Right atrium auricular region (tissue), 2 donors: ENCODE results near the gene NEU1. TPM values are rescaled to one million over a fixed set of nuclear protein-coding genes. Genes with fewer than 3 reads are reported as not detected.

ENCODE experiments used
- DNase-seq: peaks from one replicate; pipeline ENCODE4 v3.0.0-alpha.2; 2019; ENCODE audit warnings: low spot score
- H3K27ac ChIP-seq, 2 donors: fragments of 200-600 bp; sonication (generic); 1 replicate in 1 of 2; 2 replicates in 1 of 2; pipeline ENCODE4 v1.5.1; 2016 to 2019
- H3K27me3 ChIP-seq, 2 donors: fragments of 200-600 bp; sonication (generic); one replicate each; pipeline versions ENCODE4 v1.5.1 to v1.6.0; 2017 to 2019
- H3K36me3 ChIP-seq: fragments of 200-600 bp; sonication (generic); one replicate; pipeline ENCODE4 v1.5.1; 2016
- H3K4me1 ChIP-seq, 2 donors: fragments of 200-600 bp; sonication (generic); one replicate each; pipeline versions ENCODE4 v1.5.1 to v1.6.0; 2017 to 2019
- H3K4me3 ChIP-seq, 2 donors: fragments of 200-600 bp; sonication (generic); 1 replicate in 1 of 2; 2 replicates in 1 of 2; pipeline ENCODE4 v1.5.1; 2017 to 2019; ENCODE audit warnings: mild to moderate bottlenecking in 1 of 2, moderate library complexity in 1 of 2
- H3K9me3 ChIP-seq, 2 donors: fragments of 200-600 bp; sonication (generic); one replicate each; pipeline ENCODE4 v1.5.1; 2019
- total RNA-seq, 2 donors: library from RNA; depleted of rRNA; stranded (reverse); fragments of >200 nt; gene quantifications; one replicate each; pipeline ENCODE4 v1.1.0, GENCODE V29; 2016
- TF ChIP-seq, protein P1 (sequence below), 2 donors: fragments of 200-600 bp; sonication (generic); IDR thresholded peaks; one replicate each; pipeline ENCODE4 v1.5.1; 2019; ENCODE audit warnings: antibody characterized with exemption in 2 of 2

The NEU1 gene
- total RNA-seq, 2 donors from 2014 or later, result 28.0 to 37.7 TPM

DNA sequence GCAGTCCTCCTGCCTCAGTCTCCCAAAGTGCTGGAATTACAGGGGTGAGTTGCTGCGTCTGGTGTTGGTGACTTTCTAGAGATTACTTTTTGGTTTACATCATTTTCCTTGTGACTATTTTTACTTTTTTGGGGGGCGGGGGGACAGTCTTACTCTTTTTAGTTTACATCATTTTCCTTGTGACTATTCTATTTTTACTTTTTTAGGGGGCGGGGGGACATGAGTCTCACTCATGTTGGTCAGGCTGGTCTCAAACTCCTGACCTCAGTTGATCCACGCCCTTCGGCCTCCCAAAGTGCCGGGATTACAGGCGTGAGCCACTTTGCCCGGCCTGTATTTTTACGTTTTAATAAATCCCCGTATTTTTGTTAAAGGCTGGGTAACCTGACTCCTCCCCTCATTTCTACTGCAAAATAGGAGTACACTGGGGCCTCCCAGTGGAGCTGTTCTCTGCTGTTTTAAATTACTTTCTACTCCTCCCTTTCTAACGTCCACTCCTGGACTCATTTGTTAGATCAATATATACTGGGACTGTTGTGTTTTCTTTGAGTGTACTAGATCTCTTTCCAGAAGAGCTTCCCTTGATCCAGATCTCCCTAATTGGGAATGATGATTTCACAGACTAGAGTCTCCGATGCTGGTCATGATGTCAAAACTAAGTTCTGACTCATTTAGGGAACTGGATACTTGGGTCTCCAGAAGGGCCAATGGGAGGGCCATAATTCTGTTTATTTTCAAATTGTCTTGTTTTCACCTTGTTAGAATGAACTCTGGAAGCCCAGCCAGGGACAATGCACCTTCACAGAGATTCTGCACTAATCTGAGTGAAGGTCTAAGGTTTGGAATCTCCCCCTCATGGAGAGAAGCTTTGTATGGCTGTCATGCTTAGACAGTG is 25.9 kb downstream of the NEU1 start:
- peak overlapping the region; percentile 98 for H3K27ac ChIP-seq
- H3K36me3 ChIP-seq, result peaks cover 51% of the 10 kb centered on the region
- H3K4me1 ChIP-seq, result peaks cover 0 to 48% of the 10 kb centered on the region in 2 donors
- no peak for DNase-seq
- TF ChIP-seq, protein P1, sequence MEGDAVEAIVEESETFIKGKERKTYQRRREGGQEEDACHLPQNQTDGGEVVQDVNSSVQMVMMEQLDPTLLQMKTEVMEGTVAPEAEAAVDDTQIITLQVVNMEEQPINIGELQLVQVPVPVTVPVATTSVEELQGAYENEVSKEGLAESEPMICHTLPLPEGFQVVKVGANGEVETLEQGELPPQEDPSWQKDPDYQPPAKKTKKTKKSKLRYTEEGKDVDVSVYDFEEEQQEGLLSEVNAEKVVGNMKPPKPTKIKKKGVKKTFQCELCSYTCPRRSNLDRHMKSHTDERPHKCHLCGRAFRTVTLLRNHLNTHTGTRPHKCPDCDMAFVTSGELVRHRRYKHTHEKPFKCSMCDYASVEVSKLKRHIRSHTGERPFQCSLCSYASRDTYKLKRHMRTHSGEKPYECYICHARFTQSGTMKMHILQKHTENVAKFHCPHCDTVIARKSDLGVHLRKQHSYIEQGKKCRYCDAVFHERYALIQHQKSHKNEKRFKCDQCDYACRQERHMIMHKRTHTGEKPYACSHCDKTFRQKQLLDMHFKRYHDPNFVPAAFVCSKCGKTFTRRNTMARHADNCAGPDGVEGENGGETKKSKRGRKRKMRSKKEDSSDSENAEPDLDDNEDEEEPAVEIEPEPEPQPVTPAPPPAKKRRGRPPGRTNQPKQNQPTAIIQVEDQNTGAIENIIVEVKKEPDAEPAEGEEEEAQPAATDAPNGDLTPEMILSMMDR (IDR thresholded peaks at IDR 0.05), result peak in 1 of 2 donors; percentile 8
- H3K9me3 ChIP-seq, result no peaks in the 10 kb centered on the region
- H3K27me3 ChIP-seq, result no peaks in the 10 kb centered on the region
- H3K4me3 ChIP-seq, result peak overlapping the region; percentile 93 to 99

DNA sequence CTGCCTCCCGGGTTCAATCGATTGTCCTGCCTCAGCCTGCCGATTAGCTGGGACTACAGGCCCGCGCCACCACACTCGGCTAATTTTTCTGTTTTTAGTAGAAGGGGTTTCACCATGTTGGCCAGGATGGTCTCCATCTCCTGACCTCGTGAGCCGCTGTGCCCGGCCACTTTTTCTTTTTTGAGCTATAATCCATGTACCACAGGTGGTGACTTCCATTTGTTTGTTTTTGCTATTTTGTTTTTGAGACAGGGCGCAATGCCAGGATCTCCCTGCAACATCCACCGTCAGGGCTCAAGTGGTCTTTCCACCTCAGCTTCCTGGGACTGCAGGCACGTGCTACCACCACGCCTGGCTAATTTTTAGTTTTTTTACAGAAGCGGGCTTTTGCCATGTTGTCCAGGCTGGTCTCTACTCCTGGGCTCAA is 26.6 kb downstream of the NEU1 start:
- H3K36me3 ChIP-seq, result peaks cover 46% of the 10 kb centered on the region
- no peak for DNase-seq
- H3K4me1 ChIP-seq, result peaks cover 0 to 54% of the 10 kb centered on the region in 2 donors
- no peaks in the 10 kb centered on the region for H3K27me3 ChIP-seq
- H3K9me3 ChIP-seq, result no peaks in the 10 kb centered on the region
- H3K4me3 ChIP-seq, result peak overlapping the region; percentile 93 to 99
- H3K27ac ChIP-seq, result peak overlapping the region; percentile 98
- TF ChIP-seq, protein P1 (IDR thresholded peaks at IDR 0.05), result no peak

DNA sequence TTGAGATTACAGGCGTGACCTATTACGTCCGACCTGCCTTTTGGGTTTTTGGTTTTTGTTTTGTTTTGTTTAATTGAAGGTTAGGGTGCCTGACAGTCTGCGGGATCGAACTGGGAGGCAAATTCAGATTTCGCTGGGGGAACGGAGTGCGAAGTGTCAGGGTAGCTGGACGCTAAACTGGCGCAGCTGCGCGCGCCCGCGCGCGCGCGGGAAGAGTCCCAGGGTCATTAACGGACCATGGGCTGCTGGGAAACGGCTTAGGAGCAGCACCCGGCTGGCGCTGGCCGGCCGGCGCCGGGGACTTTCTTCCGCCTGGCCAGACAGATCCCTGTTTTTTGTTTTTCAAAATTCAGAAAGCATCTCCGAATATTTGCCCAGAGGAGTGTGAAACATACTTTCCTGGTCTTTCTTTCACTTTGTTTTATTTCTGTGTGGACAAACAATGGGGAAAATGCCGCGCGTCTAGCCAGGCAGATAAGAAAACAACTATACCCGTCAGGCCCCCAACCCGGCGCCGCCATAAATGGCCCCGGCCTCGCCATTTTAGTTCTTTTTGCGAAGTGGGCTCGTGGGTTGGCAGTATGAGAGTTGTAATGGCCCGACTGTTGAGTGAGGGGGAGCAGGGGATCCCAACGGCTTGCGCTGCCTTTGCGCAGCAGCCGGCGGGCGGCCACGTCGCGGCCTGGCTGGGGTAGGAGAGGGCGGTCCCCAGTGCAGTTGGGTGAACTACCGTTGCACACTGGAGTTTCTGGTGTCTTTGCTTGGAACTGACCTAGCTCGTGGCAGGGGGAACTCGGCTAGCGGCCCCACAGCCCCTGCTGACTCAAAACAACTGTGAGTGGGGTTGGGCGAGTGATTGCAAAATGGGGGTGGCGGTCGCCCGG is 28.0 kb downstream of the NEU1 start:
- peaks cover 0 to 58% of the 10 kb centered on the region in 2 donors for H3K4me1 ChIP-seq
- TF ChIP-seq, protein P1 (IDR thresholded peaks at IDR 0.05), result no peak
- H3K27ac ChIP-seq, result peak overlapping the region; percentile 98
- H3K36me3 ChIP-seq, result peaks cover 32% of the 10 kb centered on the region
- H3K9me3 ChIP-seq, result no peaks in the 10 kb centered on the region
- peak; percentile 82 for DNase-seq
- H3K27me3 ChIP-seq, result no peaks in the 10 kb centered on the region
- peak overlapping the region; percentile 93 to 99 for H3K4me3 ChIP-seq

DNA sequence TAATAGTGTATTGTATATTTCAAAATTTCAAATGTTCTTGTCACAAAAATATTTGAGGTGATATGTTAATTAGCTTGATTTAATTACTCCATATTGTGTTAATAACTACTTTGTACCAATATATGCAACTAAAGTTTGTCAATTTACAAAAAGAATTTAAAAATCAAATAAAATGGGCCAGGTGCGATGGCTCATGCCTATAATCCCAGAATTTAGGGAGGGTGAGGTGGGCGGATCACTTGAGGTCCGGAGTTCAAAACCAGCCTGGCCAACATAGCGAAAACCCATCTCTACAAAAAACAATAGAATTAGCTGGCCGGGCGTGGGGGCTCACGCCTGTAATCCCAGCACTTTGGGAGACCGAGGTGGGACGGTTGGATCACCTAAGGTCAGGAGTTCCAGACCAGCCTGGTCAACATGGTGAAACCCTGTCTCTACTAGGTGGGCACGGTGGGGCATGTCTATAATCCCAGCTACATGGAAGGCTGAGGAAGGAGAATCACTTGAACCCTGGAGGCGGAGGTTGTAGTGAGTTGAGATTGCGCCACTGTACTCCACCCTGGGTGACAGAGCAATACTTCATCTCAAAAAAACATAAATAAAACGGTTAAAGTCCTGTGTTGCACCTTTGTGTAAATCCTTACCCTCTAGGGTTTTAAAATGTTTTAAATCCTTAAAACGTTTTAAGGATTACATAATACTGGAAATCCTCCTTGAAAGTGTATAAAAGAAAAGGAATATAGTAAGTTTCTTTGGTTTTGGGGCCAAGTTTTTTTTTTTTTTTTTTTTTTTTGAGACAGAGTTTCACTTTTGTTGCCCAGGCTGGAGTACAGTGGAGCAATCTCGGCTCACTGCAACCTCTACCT is 31.0 kb downstream of the NEU1 start:
- no peaks in the 10 kb centered on the region for H3K9me3 ChIP-seq
- TF ChIP-seq, protein P1 (IDR thresholded peaks at IDR 0.05), result no peak
- H3K4me3 ChIP-seq, result peak overlapping the region in 1 of 2 donors; percentile 59
- no peak for DNase-seq
- H3K27ac ChIP-seq, result peak overlapping the region; percentile 78 to 84
- peaks cover 2% of the 10 kb centered on the region for H3K36me3 ChIP-seq
- peaks cover 0 to 37% of the 10 kb centered on the region in 2 donors for H3K4me1 ChIP-seq
- H3K27me3 ChIP-seq, result no peaks in the 10 kb centered on the region

DNA sequence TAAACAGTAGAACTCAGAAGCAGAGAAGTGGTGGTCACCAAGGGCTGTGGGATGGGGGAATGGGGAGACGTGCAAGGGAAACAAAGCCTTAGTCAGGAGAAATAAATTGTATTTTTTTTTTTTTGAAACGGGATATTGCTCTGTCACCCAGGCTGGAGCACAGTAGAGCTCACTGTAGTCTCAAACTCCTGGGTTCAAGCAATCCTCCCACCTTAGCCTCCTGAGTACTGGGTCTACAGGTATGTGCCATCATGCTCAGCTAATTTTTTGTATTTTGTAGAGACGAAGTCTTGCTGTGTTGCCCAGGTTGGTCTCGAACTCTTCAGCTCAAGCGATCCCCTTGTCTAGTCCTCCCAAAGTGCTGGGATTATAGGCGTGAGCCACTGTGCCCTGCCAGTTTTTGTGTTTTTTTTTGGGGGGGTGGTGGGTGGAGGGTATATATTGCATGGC is 31.7 kb downstream of the NEU1 start:
- Histone ChIP-seq H3K9me3 (no peaks in the 10 kb centered on the region), H3K27me3 (no peaks in the 10 kb centered on the region), H3K36me3 (no peaks in the 10 kb centered on the region), H3K4me1 (peaks cover 0 to 37% of the 10 kb centered on the region in 2 donors), H3K27ac (peak overlapping the region; percentile 78 to 84), H3K4me3 (peak overlapping the region; percentile 59 to 71)
- DNase-seq, result no peak
- TF ChIP-seq, protein P1 (IDR thresholded peaks at IDR 0.05), result no peak
